Adrenal gland (tissue), 5 donors: ENCODE measurements around the gene TM4SF20.

Experiments
- CTCF ChIP-seq, 6 experiments: fragments of 450-650 bp in 4 of 6; fragments of 200-600 bp in 2 of 6; sonication (generic) in 1 of 6; IDR thresholded peaks; 1 replicate in 5 of 6; 2 replicates in 1 of 6; pipeline versions ENCODE4 v1.5.1 to v1.8.0; 2016 to 2021; ENCODE audit warnings: antibody characterized with exemption in 6 of 6, mild to moderate bottlenecking in 2 of 6, moderate library complexity in 1 of 6
- POLR2A ChIP-seq, 2 donors: fragments of 450-650 bp; IDR thresholded peaks; one replicate each; pipeline ENCODE4 v1.6.1; 2017; ENCODE audit warnings: antibody characterized with exemption in 2 of 2, mild to moderate bottlenecking in 2 of 2, moderate library complexity in 1 of 2
- donor health status: DM: no; HTN: no; CAD: no.

DNA sequence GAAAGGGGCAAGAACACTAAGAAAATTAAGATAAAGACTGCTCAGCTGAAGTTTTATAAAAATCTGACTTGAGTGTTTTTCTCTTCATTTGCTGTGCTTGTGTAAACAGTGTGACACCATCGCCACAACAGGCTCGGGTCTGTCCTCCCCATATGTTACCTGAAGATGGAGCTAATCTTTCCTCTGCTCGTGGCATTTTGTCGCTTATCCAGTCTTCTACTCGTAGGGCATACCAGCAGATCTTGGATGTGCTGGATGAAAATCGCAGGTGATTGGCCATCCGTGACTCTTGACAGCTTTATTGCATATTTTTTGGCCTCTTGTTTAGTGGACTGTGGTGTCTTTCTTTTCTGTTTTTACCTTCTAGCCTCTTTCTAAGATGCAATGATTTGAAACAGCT lies 32.0 kb downstream of the TM4SF20 start:
- TF ChIP-seq CTCF (IDR thresholded peaks at IDR 0.05) = no peak
- TF ChIP-seq POLR2A (IDR thresholded peaks at IDR 0.05) = no peak
